DMS79 (cell line): ENCODE data around the gene FSCB.
"Not testable (repeated sequence)": the region's sequence is repeated elsewhere in the genome, so short reads cannot be mapped to it uniquely, and the experiment has no call there.

ENCODE experiments used
- DNase-seq: peaks from one replicate; lab custom pipeline; 2025; lab: John Stamatoyannopoulos, UW

Gene FSCB, protein sequence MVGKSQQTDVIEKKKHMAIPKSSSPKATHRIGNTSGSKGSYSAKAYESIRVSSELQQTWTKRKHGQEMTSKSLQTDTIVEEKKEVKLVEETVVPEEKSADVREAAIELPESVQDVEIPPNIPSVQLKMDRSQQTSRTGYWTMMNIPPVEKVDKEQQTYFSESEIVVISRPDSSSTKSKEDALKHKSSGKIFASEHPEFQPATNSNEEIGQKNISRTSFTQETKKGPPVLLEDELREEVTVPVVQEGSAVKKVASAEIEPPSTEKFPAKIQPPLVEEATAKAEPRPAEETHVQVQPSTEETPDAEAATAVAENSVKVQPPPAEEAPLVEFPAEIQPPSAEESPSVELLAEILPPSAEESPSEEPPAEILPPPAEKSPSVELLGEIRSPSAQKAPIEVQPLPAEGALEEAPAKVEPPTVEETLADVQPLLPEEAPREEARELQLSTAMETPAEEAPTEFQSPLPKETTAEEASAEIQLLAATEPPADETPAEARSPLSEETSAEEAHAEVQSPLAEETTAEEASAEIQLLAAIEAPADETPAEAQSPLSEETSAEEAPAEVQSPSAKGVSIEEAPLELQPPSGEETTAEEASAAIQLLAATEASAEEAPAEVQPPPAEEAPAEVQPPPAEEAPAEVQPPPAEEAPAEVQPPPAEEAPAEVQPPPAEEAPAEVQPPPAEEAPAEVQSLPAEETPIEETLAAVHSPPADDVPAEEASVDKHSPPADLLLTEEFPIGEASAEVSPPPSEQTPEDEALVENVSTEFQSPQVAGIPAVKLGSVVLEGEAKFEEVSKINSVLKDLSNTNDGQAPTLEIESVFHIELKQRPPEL

DNA sequence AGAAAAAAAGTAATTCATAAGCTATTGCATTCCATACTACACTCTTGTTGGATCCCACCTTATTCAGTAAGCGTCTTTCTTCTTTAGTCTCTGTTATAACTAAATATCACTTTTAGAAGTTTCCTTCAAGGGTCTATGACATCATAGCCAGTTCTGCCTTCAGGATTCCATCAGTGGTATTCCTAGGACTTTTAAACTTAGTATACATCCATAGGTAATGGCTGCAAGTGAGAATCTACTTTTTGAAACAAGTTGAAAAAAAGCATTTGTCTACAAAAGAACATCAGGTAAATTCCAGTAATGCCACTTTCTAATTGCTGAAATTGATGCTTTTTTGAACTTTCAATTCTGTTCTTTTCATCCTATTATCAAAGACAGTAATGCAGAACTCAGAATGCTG, at the start of gene FSCB:
Gene FSCB (minus strand): TSS at position 101 of the 400 bp plus-strand sequence. CDS start 296 bp downstream, outside the sequence.
- no peak for DNase-seq

- DNase-seq: no peak
Observed at GRCh38 chr14:44531658-44532057, 24.6 kb upstream of the FSCB start.

DNA sequence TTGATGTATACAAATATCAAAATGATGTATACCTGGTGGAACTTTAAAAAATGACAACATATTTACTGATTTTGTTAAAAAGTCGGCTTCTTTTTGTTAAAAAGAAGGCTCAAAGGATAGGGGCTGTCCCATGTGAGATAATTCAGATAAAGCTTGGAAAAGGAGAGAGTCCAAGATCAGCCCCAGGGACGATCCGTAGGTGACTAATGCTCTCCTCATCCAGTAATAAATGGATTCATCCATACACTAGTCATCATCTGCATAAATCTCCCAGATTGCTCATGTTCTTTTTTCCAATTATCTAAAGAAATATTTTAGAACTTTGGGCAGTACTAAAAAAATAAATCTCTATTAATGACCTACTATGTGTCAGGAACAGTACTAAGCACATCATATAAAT, 23.4 kb upstream of the FSCB start:
- no peak for DNase-seq

- DNase-seq: peak; percentile 98
Observed at GRCh38 chr14:44529026-44529425, 21.9 kb upstream of the FSCB start.

DNA sequence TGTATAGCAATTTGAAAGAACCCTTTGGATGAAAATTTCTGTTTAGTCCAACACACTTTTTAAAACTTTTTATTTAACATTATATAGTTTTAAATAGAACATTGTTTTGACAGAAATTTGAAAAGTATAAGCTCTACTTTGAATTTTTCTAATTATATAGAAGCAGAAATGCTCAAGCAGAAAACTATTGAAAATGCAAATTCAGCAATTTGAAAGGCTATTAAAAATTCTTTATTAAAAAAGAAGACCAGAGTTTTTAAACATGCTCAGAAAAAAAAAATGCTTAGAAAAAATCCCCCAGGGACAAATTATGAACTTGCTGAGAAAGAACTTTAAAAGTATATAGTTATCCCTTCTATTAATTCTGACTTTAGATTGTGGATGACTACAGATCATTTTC, 21.1 kb upstream of the FSCB start:
- DNase-seq: no peak

GRCh38 chr14:44525237-44525636, 18.2 kb upstream of the FSCB start:
- no peak for DNase-seq

DNA sequence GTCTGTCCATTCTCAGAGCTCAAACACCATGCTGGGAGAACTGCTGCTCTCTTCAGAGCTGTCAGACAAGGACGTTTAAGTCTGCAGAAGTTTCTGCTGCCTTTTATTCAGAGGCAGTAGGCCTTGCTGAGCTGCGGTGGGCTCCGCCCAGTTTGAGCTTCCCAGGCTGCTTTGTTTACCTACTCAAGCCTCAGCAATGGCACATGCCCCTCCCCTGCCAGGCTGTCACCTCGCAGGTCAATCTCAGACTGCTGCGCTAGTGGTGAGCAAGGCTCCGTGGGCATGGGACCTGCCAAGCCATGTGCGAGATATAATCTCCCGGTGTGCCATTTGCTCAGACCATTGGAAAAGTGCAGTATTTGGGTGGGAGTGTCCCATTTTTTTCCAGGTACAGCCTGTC, 8.6 kb upstream of the FSCB start:
- not testable (repeated sequence) for DNase-seq

DNA sequence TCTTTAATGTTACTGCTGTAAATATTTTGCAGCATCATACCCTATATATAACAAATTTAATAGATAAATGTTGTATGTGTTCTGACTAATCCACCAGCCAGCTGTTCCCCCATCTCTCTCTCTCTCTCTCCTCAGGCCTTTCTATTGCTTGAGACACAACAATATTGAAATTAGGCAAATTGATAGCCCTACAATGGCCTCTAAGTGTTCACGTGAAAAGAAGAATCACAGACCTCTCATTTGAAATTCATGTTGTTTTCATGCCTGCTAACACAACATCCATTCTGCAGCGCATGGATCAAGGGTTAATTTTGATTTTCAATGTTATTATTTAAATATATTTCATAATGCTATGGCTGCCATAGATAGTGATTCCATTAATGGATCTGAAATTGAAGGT, 1.8 kb upstream of the FSCB start:
- DNase-seq: no peak

GRCh38 chr14:44505588-44505987, 1.5 kb downstream of the FSCB start:
- DNase-seq: no peak

GRCh38 chr14:44497148-44497547, 9.9 kb downstream of the FSCB start:
- DNase-seq: no peak

- DNase-seq: no peak
Observed at GRCh38 chr14:44494137-44494536, 12.9 kb downstream of the FSCB start.

DNA sequence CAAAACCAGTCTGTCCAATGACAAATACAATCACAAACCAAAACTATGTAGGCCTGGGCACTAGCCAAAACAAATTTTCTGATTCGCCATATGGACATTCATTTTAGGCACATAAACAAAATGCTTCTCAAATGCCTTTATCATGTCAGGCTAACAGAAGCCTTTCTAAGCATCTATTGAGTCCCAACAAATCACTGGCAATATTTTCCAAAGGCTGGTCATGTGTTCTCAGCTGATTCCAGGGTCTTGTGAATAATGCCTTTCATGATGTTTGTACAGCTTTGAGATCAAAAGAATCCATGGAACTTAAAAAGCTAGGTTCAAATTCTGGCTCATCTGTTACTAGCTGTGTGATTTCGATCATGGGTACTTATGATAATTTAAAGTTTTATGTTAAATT, 16.1 kb downstream of the FSCB start:
- DNase-seq: no peak

DNA sequence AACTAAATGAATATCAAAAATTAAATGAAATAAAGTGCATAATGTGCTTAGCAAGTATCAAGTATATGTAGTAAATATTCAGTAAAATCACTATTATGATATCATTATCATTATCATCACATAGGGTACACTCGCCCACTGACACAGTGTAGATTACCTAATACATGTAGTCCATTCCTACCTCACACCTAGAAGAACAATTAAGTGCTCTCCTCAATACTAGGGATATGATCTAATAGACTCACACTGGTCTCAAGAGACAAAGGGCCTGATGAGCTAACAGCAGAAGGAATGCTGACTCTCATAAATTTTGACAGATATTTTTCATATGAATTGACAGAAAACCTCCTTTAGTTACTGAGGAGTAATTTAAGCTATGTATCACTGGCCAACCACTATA, 29.1 kb downstream of the FSCB start:
- DNase-seq: no peak

- no peak for DNase-seq
Observed at GRCh38 chr14:44468771-44469170, 38.3 kb downstream of the FSCB start.

DNA sequence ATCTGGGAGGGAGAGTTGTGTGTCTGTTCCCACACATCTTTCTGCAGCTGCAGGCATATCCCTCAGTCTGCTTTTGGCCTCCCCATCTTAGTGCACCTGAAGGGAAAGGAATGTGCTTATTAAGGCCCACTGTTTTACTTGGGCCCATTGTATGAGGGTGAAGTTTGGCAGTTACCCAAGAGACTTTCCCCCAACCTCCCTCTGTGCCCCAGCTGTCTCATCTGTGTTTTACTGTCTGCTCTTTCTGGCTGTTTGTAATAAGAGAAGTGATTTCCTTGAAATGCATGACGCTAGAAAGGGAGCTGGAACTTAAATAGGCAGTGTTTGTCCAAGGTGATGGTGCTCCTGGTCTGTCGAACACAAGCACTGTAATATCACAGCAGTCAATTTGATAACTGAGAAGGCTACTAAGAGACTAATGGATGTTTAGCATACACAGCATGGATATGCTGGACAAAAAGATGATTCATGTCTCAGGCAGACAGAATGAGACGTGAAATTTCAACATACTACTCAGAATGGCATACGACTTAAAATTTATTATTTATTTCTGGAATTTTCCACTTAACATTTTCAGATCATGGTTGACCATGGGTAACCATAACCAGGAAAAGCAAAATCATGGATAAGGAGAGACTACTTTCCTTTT, 43.6 kb downstream of the FSCB start:
- peak; percentile 23 for DNase-seq

GRCh38 chr14:44462381-44462780, 44.7 kb downstream of the FSCB start:
- no peak for DNase-seq

GRCh38 chr14:44461811-44462210, 45.3 kb downstream of the FSCB start:
- no peak for DNase-seq
